C4-2B (cell line): ENCODE results near the gene LBHD2.

Source experiments
- ZFX ChIP-seq: fragments of 450-650 bp; IDR thresholded peaks from 2 replicates; pipeline ENCODE4 v1.6.1; 2017
- TF ChIP-seq, protein P1 (sequence below): fragments of 450-650 bp; conservative IDR thresholded peaks from 2 replicates; pipeline ENCODE4 v1.5.1; 2017; ENCODE audit warnings: mild to moderate bottlenecking

DNA sequence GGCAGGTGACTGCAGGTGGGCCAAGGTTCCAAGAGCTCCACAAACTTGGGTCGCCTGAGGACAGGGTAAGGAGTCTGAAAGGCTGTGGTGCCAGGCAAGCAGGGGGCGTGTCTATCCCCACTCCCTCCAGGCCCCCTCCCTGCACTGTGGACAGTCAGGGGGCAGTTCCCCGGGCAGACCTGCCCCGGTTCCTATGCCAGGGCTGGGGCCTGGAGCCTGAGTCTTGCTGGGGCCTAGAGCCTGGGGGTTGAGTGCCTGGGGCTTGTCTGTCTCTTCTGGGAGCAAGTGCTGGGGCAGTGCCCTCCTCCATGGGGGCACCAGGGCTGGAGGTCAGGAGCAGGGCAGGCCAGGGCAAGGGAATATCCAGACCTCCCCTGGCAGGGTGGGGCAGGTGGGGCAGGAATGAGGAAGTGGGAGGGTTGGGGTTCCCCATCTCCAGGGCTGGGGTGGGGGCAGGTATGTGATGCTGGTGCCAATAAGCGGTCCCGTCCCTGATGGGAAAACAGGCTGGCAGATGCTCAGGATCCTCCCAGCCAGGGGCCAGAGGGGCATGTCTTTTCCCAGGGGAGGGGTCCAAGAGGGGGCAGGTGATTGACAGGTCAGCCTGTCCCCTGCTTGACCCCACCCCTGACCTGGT lies 27.3 kb downstream of the LBHD2 start:
- TF ChIP-seq, protein P1, sequence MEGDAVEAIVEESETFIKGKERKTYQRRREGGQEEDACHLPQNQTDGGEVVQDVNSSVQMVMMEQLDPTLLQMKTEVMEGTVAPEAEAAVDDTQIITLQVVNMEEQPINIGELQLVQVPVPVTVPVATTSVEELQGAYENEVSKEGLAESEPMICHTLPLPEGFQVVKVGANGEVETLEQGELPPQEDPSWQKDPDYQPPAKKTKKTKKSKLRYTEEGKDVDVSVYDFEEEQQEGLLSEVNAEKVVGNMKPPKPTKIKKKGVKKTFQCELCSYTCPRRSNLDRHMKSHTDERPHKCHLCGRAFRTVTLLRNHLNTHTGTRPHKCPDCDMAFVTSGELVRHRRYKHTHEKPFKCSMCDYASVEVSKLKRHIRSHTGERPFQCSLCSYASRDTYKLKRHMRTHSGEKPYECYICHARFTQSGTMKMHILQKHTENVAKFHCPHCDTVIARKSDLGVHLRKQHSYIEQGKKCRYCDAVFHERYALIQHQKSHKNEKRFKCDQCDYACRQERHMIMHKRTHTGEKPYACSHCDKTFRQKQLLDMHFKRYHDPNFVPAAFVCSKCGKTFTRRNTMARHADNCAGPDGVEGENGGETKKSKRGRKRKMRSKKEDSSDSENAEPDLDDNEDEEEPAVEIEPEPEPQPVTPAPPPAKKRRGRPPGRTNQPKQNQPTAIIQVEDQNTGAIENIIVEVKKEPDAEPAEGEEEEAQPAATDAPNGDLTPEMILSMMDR = no peak
- TF ChIP-seq ZFX = no peak
